ENCODE measurements around the gene FKBP1A.
"Not testable (repeated sequence)": the region's sequence is repeated elsewhere in the genome, so short reads cannot be mapped to it uniquely, and the experiment has no call there.

Gene FKBP1A

DNA sequence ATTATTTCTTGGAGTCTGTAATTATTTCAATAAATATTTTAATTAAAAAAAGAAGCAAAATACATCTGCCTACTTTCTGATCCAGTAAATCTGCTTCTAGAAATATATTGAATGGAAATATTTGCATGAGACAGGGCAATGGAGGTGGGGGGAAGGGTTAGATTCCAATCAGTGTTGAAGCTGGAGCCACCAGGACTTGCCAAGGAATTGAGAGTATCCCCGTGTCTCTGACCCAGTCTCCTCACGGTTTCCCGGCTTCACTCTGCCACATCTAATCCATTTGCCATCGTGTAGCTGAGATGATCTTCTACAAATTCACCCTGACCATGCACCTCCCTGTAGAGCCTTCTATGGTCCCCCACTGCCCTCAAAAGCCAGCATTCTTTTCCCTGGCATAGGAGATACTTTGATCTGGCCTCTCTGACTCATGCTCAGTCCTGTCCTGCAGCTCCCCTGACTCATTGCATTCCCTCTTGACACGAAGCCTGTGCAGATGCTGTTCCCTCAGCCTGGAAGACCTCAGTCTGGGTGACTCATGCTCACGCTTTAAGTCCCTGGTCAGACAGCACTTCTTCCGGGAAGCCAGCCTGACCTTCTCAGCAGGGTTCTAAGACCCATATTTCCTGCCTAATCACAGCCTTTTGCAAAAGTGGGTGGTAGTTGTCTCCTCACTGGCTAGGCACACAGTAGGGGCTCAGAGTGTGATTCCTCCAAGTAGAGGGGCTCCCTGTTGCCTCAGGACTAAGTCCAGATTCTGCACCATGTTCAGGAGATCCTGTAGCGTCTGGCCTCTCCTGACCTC is 23.0 kb upstream of the FKBP1A start:
- DNase-seq, result no peak

DNA sequence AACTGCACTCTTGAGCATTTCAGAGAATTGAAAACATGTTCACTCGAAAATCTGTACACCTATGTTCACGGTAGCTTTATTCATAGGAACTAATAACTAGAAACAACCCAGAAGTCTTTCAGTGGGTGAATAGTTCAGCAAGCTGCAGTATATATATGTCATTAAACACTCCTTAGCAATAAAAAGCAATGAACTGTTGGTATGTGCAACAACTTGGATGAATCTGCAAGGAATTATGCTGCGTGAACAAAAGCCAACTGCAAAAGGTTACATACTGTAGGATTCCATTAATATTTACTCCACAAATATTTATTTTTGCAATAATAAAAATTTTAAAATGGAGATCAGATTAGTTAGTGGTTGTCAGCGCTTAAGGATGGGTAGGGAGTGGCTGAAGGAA is 22.1 kb upstream of the FKBP1A start:
- DNase-seq, result no peak

DNA sequence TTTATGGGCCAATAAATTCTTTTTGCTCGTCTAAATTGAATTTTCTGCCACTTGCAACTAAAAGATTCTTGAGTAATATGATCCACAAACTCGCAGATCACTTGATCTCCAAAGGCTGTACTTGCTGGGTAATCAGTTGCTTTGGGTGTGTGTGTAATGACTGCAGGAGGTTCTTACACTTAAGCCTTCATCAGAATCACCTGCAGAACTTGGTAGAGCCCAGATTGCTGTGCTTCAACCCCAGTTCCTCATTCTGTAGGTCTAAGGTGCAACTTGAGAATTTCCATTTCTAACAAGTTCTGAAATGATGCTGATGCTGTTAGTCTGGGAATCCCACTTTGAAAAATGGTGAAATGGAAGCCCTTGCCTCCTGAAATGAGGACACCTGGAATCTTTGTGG is 12.9 kb upstream of the FKBP1A start:
- DNase-seq, result no peak

DNA sequence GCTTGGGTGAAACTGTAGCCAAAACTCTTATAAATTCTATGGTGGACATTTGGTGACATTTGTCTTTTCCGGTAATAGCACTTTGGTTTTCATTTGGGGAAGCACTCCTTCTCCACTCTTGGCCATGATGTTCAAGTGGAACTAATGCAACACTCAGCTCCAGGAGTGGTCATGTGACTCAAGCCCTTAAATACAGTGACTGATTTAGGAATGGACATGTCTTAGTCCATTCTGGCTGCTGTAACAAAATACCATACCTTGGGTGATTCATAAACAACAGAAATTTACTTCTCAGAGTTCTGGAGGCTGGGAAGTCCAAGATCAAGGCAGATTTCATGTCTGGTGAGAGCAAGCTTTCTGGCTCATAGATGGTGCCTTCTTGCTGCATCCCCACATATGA is 10.8 kb upstream of the FKBP1A start:
- no peak for DNase-seq

DNA sequence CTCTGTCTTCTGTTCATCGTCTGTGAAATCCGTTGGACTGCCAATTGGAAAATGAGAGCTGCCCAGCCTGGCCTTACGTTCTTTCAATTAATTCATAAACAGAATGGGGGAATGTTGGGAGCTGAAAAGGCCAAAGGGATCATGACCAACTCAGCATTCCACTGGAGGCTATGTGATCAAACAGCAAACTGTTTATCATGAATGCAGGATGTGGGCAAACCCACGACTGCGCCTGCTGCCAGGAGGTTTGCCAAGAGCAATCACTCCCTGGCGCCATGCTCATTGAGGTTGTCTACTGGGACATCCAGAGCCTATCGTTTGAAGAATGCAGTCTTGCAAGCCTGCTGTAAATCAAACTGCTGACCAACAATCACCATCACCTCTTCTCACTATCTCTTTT is 9.3 kb upstream of the FKBP1A start:
- no peak for DNase-seq

DNA sequence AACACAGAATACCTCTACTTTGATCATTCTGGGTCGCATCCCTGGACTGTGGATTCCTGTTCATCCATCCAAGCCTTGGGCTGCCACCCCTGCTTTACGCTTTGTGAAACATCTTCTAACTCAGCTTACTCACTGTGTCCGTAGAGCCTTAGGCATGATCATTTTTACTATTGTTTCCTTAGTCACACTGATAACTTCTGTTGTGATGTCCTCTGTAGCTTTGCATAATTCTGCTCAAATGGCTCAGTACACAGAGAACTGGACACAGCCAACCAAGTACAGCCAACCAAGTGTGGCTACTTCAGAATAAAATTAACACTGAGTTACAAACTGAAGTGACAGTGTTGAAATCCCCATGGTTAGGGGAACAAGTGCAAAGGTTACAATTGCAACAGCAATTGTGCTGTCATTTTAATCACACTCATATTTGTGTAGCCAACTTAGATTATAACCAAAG is 8.6 kb upstream of the FKBP1A start:
- DNase-seq, result no peak

DNA sequence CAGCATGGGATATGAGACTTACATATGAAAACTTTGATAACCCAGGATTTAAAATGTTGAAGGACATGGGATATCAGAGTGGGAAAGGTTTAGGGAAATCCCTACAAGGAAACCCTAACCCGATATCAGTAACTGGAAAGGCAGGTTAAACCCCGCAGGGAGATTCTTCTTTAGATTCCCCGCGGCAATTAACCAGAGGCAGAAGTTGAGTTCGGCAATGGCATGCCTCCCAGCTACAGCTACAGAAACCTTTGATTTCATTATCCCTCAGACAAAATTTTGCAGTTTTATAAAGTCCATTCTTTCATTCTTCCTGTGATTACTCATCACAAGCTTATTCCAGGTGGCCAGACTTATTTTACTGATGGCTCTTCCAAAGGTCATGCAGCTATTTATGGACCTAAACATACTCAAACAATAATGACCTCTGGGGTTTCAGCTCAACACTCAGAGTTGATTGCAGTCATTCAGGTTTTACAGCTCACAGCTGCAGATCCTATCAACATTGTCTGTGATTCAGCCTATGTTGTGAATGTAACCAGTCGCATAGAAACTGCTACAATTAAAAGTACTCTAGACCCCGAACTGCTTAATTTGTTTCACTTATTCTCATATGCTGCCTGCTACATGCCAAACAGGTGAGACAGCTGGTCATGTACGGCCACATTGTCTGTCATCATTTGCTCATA is 7.0 kb upstream of the FKBP1A start:
- peak; percentile 7 for DNase-seq

DNA sequence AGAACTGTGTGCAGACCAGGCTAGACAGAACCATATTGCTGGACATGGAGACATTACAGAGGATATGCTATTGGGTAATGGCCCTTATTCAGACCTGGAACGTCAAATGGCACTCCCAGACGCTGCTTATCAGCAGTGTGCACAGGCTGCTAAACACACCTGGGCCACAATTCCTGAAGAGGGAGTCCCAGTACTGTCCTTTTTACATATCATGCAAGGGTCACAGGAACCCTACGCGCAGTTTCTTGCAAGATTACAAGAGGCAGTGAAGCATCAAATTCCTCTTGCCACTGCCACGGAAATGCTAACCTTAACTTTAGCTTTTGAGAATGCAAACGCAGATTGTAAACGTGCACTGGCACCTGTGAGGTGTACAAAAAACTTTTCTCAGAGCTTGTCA is 5.3 kb upstream of the FKBP1A start:
- DNase-seq, result not testable (repeated sequence)

DNA sequence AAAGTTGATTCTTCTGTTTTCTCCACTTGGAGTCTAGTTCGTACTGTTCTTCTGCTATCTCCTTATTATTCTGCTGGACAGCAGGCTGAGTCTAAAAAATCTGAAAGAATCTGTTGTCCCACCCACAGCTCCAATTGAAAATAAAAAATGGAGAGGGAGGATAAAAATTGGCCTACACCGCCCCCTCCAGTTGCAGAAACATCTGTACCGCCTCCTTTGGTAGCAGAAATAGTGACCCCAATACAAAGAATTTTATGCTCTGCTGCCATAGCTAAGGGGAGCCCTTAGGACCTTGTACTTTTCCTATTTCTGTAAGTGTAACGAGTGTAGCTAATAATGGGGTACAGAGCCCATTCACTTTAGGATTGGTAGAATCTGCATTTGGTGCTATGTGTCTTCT is 4.9 kb upstream of the FKBP1A start:
- no peak for DNase-seq

DNA sequence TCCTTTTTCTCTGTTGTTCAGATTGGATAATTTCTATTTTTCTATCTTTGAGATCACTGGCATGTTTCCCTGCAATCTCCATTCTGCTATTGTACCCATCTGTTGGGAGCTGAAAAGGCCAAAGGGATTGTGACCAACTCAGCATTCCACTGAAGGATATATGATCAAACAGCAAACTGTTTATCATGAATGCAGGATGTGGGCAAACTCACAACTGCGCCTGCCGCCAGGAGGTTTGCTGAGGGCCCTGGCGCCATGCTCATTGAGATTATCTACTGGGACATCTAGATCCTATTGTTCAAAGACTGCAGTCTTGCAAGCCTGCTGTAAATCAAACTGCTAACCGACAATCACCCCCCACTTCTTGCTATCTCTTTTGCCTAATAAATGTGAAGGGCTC is 3.8 kb upstream of the FKBP1A start:
- no peak for DNase-seq

DNA sequence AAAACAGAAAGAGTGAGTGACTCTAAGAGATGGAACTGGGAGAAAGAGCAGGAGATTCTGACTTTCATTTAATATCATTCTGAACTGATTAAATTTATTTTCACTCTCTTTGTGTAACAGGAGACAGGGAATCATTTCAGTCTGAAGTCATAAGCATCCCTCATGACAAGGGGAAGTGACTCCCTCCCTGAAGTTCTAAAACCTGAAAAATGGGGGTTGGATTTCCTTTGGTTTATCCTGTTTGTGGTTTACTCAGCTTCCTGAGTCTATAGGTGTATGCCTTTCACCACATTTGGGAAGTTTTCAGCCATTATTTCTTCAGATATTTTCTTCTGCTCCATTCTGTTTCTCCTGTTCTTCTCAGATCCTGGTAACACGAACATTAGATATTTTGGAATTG is 3.4 kb upstream of the FKBP1A start:
- no peak for DNase-seq

DNA sequence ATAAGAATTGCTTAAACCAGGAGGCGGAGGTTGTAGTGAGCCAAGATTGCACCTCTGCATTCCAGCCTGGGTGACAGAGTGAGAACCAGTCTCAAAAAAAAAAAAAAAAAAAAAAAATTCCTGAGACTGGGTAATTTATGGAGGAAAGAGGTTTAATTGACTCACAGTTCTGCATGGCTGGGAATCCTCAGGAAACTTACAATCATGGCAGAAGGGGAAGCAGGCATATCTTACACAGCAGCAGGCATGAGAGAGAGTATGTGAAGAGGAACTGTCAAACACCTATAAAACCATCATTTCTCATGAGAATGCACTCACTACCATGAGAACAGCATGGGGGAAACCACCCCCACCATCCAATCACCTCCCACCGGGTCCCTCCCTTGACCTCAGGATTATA is 1.8 kb upstream of the FKBP1A start:
- no peak for DNase-seq

DNA sequence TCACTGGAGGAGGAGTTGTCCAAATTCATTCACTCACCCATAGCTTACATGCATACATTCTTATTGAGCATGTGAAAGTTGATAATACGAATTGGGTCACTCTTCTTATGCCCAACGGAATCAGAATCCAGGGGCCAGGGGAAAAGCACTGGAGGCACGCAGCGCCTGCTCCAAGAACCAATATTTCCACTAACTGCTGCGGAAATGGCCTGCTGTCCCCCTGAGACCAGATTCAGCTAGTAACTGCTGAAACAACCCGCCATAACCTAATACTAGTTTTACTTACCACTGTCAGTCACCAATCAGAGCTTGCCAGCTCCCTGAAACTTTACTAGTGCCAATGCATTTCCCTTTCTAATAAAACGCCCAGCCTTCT is 641 bp upstream of the FKBP1A start:
- no peak for DNase-seq

DNA sequence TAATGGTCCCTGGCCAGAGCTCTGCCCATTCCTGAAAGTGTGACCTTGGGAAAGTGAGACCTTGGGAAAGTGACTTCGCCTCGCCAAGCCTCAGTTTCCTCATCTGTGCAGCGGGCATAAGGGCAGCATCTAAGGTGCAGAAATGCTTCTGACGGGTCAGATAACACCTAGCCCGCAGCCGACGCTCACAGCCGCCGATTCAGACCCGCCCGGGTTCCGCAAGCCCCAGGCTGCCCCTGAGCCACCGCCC is 486 bp downstream of the FKBP1A start:
- DNase-seq, result no peak

DNA sequence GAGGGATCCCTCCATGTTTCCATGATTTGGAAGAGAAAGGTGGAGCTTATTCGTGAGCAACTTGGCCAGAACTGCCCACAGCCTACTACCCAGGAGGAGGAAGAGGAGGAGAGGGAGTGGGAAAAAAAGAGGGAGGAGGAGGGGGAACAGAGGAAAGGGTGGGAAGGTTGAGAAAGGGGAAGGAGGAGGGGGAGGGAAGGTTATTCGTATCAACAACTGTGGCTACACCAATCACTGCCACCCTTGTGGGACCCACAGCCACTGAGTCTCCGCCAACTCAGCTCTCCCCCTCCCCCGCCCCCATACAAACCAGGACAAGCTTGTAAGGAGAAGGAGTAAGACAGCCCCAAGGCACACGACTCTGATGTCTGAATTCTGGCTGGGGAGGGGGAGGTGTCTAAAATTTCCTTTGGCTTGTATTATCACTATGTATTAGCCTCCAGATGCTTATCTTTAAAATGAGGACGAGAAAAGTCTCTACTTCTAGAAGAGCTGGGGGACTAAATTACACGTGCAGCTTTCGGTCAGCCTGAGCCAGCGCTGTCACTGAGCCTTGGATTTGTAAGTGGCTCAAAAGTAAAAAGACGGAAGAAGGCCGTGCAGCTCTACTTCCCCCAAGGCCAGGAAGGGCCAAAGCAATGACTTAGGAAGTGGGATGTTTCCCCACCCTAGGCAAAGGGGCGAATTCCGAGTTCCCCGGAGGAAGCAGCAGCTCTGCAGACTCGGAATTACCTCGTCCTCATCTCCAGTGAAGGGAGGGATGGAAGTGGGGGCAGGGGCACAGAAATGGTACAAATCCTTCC is 1.0 kb downstream of the FKBP1A start:
- DNase-seq, result no peak

DNA sequence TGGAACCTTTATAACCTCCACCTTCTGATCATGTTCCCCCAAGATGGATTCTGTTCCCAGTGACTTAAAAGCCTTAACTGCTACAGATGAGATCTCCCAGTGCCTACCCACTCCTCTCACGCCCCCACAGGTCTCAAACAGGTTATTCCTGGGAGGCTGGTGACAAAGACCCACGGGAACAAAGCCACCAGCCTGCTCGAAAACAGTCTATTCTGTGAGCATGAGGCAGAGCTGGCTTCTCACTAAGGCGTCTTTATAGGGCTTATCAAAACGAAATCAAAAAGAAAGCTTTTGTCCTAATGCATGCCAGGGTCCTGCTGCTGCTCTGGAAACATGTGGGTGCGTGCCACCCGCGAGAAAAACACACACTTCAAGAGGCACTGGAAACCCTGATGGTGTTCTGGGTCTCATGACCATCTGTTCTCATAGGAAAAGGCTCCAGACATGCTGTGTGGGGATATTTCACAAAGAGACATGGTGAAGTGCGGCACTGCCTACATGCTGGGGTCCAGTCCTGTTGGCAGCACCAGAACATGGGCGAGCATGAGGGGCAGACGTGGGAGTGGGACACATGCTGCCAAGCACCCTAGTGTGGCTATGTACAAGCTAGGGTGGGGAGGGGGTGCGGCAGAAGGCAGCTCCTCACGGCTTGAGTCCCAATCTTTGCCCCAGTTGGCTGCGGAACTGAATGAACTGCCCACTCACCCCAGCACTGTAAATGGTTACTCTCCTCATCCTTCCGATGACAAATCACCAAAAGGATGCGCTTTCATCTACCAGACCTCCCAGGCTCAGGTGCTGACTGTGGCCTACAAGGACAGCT is 2.1 kb downstream of the FKBP1A start:
- no peak for DNase-seq

DNA sequence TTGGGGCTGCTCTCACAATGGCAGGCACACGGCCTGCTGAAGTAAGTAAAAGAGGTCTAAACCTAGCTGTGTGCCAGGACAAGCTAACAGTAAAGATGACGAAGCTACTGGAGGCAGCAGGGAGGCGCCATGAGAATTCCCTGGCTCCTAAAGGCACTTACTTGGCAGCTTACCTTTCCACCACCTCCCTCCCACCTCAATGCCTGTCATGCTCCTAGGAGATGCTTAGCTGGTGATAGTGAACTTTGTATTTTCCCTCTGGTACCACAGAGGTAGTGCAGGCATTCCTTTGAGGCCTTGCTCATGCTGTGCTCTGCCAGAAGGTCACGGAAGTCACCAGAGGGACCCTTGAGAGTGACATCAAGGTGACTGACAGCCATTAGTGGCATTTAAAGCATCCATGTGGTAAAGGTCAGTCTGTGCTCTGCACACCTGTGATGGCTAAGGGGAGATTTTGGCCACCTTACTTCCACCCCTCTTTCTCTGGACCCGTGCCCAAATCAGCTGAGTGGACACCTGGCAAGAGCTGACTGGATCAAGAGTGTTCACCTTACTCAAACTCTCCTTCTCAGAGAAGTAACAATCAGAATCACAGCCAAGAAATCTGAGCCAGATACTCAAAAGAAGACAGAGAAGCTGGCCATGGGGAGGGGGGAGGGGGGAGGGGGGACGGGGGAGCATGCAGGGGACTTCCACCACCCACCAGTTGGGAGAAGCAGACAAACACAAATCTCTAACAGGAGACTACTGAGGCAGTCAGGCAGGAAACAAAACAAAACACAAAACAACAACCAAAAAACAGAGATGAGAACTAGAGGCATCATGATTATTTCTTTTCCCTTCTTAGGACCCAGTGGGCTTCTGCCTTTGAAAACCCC is 2.9 kb downstream of the FKBP1A start:
- DNase-seq, result no peak

DNA sequence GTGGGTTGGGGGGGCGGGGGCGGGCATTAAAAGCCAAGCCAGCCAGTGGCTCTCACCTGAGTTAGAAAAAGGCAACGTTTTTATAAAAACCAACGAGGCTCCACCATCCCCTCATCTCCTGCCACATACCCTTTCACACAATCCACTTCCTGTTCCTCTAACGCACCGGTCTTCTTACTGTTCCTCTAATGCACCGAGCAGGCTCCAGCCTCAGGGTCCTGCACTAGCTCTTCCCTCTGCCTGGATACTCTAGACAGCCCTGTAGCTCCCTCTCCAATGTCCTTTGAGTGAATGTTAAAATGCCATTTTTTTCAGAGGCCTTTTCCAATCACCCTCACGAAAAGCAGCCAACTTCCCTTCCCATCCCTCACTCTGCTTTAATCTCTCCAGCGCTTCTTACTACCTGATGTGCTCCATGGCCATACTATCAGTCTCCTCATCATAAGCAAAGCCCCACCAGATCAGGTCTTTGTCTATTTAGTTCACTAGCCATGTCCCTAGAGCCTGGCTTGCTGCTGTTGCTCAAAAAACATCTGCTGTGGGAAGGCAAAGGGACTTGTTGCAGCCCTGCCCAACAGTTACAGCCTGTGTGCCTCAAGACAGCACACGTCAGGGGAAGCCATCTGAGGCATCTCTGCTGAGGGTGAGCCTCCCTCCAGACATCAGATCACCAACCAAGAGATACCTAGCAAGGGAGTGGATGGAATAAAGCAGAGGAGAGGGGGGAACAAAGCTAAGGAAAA is 3.9 kb downstream of the FKBP1A start:
- no peak for DNase-seq

DNA sequence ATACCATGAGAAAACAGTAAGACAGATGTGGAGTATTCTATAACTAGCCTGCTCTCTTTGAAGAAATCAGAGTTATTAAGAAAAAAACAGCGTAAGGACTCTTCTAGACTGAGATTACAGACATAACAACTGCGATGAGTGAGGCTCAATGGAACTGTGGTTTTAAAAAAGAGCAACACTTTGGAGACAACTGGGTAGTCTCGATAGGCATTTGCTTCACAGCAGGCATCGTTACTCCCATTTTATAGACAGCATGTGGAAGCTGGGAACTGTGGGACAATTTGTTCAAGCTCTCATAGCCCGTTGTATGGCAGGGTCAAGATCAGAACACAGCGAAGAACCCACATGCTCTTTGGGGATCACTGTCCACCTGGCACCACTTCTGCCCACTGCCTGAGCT is 4.6 kb downstream of the FKBP1A start:
- DNase-seq, result no peak

DNA sequence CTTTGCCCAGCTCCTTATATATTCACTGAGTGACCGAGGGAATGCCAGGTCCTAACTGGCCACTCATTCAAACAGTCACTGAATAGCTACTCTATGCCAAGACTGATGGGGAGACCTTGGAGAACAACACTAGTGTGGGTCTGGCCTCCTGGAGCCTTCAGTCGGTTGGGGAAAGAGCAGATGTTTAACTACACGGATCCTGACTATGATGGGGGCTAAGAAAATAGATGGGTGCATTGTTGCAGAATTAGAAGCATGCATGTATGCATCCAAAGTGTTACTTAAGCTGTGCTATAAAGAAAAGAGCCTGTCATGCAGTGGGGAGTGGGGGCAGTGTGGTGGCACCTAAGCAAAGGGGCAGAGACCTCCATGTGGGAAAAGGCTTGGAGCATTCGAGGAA is 6.5 kb downstream of the FKBP1A start:
- no peak for DNase-seq

DNA sequence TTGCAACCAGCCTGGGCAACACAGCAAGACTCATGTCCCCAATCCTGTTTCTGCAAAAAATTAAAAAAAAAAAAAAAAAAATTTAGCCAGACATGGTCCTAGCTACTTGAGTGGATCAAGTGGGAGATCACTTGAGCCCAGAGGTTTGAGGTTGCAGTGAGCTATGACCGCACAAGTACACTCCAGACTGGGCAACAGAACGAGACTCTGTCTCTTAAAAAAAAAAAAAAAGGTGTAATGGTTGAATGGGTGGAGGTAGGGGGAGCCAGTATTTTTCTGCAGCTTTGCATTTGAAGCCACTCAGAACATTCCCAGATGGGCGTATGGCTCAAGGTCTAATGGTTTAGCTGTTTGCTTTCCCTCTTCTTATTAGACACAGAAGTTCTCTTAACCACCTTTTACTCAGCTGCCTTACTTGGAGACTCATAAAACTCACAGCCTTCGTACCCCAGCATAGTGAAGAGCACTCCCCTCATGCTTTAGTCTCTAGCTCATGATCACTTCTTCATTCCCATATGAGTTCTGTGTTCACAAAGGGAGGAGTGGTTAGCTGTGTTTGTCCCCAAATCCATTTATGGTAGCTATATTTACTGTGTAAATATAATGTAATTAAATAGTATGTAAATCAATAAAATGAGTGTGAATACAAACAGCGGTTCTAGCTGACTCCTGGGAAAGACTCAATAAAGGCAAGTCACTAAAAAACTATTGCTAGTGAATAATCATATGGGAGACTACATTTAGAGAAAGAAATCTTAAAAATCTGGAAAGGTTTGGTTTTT is 9.0 kb downstream of the FKBP1A start:
- DNase-seq, result peak; percentile 66
